NB4 (cell line): ENCODE data around the gene KLF3.

Source experiments
- CTCF ChIP-seq: IDR thresholded peaks from one replicate; pipeline ENCODE4 v1.5.1; 2012; ENCODE audit warnings: low read depth, low read length
- MAX ChIP-seq: IDR thresholded peaks from 2 replicates; pipeline ENCODE4 v1.6.1; 2011; ENCODE audit warnings: low read depth, low read length
- MYC ChIP-seq: IDR thresholded peaks from 2 replicates; pipeline ENCODE4 v1.6.1; 2011; ENCODE audit warnings: low read depth, low read length
- POLR2A ChIP-seq: IDR thresholded peaks from 2 replicates; pipeline ENCODE4 v1.6.1; 2011; ENCODE audit warnings: mild to moderate bottlenecking; ENCODE audit not compliant: insufficient read length; ENCODE audit errors: extremely low read depth

GRCh38 chr4:38681281-38681991 lies 17.4 kb downstream of the KLF3 start:
- TF ChIP-seq CTCF (no peak), MAX (no peak), POLR2A (no peak), MYC (no peak)
